Measurements from ENCODE around the gene CCDC83. TPM values are rescaled to one million over a fixed set of nuclear protein-coding genes. Genes with fewer than 3 reads are reported as not detected.

Gene CCDC83
- polyA plus RNA-seq, 3 donors = not detected

DNA sequence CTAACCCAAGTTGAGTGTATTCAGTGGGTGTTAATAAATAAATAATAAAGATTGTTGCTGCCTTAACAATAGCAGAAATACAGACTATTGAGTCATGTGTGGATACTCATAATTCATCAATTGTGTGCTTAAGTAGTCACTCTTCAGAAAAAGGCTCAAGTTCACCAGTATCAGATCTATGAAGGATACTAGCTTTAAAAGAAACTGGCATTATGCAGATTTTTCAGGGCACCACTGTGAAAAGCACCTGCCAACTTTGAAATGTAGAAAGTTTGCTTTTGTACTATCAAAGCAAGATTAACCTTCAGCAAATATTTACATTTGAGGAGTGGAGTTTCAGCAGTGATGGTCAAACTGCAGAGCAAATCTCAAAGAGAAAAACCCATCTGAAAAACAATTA, 24.1 kb upstream of the CCDC83 start:
- Histone ChIP-seq H3K4me2 (replicated peaks; ENCODE audit: extremely low read depth, low read length, poor library complexity, severe bottlenecking) (no peak overlapping the region), H3K9ac (ENCODE audit: insufficient read depth, low read length, poor library complexity, severe bottlenecking) (no peak overlapping the region), H3K4me3 (replicated peaks in 1 of 3; ENCODE audit: low read depth in 2 of 3, low read length in 3 of 3) (no peak overlapping the region), H3K27me3 (ENCODE audit: control insufficient read depth in 2 of 2, insufficient read depth in 2 of 2, low read length in 2 of 2) (no peaks in the 10 kb centered on the region), H3K36me3 (replicated peaks in 1 of 2; ENCODE audit: control insufficient read depth in 1 of 2, insufficient read depth in 2 of 2, low read length in 2 of 2) (no peaks in the 10 kb centered on the region), H3K4me1 (ENCODE audit: control insufficient read depth in 1 of 2, insufficient read depth in 2 of 2, low read length in 2 of 2) (no peaks in the 10 kb centered on the region), H2AFZ (ENCODE audit: insufficient read depth, low read depth, low read length, poor library complexity, severe bottlenecking) (no peak overlapping the region), H4K20me1 (ENCODE audit: insufficient read depth, low read length) (no peaks in the 10 kb centered on the region), H3K27ac (ENCODE audit: low read depth in 1 of 2, low read length in 2 of 2) (no peak overlapping the region), H3K9me3 (replicated peaks in 1 of 2; ENCODE audit: control insufficient read depth in 1 of 2, insufficient read depth in 1 of 2, low read length in 2 of 2) (peaks cover 0 to 3% of the 10 kb centered on the region in 2 donors), H3K79me2 (ENCODE audit: insufficient read depth, low read length) (no peaks in the 10 kb centered on the region)
- intact Hi-C loops (cut with micrococcal nuclease) = no loop called here
- no peak for DNase-seq
- Mint-ChIP-seq H3K27ac (no peak overlapping the region), H3K4me1 (peaks cover 5% of the 10 kb centered on the region), H3K4me3 (no peak overlapping the region), H3K9me3 (peaks cover 1 to 5% (median 3%) of the 10 kb centered on the region in 7 donors), H3K27me3 (ENCODE audit: low read depth in 3 of 3) (peaks cover 0 to 1% (median 0%) of the 10 kb centered on the region in 3 donors), H3K36me3 (no peaks in the 10 kb centered on the region)
- TF ChIP-seq, protein P1, sequence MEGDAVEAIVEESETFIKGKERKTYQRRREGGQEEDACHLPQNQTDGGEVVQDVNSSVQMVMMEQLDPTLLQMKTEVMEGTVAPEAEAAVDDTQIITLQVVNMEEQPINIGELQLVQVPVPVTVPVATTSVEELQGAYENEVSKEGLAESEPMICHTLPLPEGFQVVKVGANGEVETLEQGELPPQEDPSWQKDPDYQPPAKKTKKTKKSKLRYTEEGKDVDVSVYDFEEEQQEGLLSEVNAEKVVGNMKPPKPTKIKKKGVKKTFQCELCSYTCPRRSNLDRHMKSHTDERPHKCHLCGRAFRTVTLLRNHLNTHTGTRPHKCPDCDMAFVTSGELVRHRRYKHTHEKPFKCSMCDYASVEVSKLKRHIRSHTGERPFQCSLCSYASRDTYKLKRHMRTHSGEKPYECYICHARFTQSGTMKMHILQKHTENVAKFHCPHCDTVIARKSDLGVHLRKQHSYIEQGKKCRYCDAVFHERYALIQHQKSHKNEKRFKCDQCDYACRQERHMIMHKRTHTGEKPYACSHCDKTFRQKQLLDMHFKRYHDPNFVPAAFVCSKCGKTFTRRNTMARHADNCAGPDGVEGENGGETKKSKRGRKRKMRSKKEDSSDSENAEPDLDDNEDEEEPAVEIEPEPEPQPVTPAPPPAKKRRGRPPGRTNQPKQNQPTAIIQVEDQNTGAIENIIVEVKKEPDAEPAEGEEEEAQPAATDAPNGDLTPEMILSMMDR (IDR thresholded peaks at IDR 0.05) = no peak

DNA sequence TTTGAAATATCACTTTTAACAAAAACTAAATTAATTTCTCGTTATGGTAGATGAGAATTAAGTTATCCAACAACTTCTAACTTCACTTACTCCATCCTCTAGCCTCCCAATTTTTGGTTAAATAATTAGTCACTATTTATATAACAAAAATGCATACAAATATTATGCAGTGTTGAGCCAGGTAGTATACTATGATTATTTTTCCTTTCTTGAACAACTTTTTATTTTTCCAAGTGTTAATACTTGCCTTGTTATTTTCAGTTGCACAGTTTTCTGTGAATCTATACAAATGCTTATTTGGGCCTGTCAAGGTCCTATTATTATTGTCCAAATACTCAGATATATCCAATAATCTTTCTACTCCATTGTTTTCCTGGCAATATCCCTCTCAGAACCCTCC, 19.9 kb upstream of the CCDC83 start:
- Histone ChIP-seq H3K36me3 (replicated peaks in 1 of 2; ENCODE audit: control insufficient read depth in 1 of 2, insufficient read depth in 2 of 2, low read length in 2 of 2) (no peaks in the 10 kb centered on the region), H3K27me3 (ENCODE audit: control insufficient read depth in 2 of 2, insufficient read depth in 2 of 2, low read length in 2 of 2) (no peaks in the 10 kb centered on the region), H3K4me2 (replicated peaks; ENCODE audit: extremely low read depth, low read length, poor library complexity, severe bottlenecking) (no peak overlapping the region), H4K20me1 (ENCODE audit: insufficient read depth, low read length) (no peaks in the 10 kb centered on the region), H3K9me3 (replicated peaks in 1 of 2; ENCODE audit: control insufficient read depth in 1 of 2, insufficient read depth in 1 of 2, low read length in 2 of 2) (peaks cover 0 to 3% of the 10 kb centered on the region in 2 donors), H3K4me1 (ENCODE audit: control insufficient read depth in 1 of 2, insufficient read depth in 2 of 2, low read length in 2 of 2) (no peaks in the 10 kb centered on the region), H2AFZ (ENCODE audit: insufficient read depth, low read depth, low read length, poor library complexity, severe bottlenecking) (no peak overlapping the region), H3K4me3 (replicated peaks in 1 of 3; ENCODE audit: low read depth in 2 of 3, low read length in 3 of 3) (no peak overlapping the region), H3K79me2 (ENCODE audit: insufficient read depth, low read length) (no peaks in the 10 kb centered on the region), H3K27ac (ENCODE audit: low read depth in 1 of 2, low read length in 2 of 2) (no peak overlapping the region), H3K9ac (ENCODE audit: insufficient read depth, low read length, poor library complexity, severe bottlenecking) (no peak overlapping the region)
- no peaks in the 10 kb centered on the region for H3K36me3 Mint-ChIP-seq
- H3K27me3 Mint-ChIP-seq (ENCODE audit: low read depth in 3 of 3) = peaks cover 0 to 2% (median 0%) of the 10 kb centered on the region in 3 donors
- no CpG with 5 or more reads among the region's 1 CpG for WGBS (ENCODE audit: insufficient coverage)
- no peak overlapping the region for H3K4me3 Mint-ChIP-seq
- TF ChIP-seq, protein P1 (IDR thresholded peaks at IDR 0.05) = no peak
- H3K27ac Mint-ChIP-seq = no peak overlapping the region
- no peak for DNase-seq
- intact Hi-C loops (cut with micrococcal nuclease) = no loop called here
- H3K4me1 Mint-ChIP-seq = peaks cover 5% of the 10 kb centered on the region
- peaks cover 1 to 10% (median 4%) of the 10 kb centered on the region in 7 donors for H3K9me3 Mint-ChIP-seq
